Nephron (organoid): Measurements from ENCODE around the gene ITPA.

Experiments
- H3K27ac Mint-ChIP-seq, 3 experiments: 2 replicates each; pipeline ENCODE4 v1.8.0; 2020; ENCODE audit warnings: mixed read lengths in 3 of 3, mild to moderate bottlenecking in 2 of 3, moderate library complexity in 1 of 3
- H3K27me3 Mint-ChIP-seq: 2 replicates; pipeline ENCODE4 v1.8.0; 2021; ENCODE audit warnings: low read depth, mild to moderate bottlenecking, moderate library complexity, mixed read lengths
- H3K36me3 Mint-ChIP-seq: 2 replicates; pipeline ENCODE4 v1.8.0; 2020; ENCODE audit warnings: low read depth, mixed read lengths
- H3K4me1 Mint-ChIP-seq: 2 replicates; pipeline ENCODE4 v1.8.0; 2020; ENCODE audit warnings: mixed read lengths
- H3K4me3 Mint-ChIP-seq, 3 experiments: 2 replicates each; pipeline ENCODE4 v1.8.0; 2020; ENCODE audit warnings: mild to moderate bottlenecking in 3 of 3, mixed read lengths in 3 of 3, moderate library complexity in 2 of 3
- H3K9me3 Mint-ChIP-seq: 2 replicates; pipeline ENCODE4 v1.8.0; 2020; ENCODE audit warnings: mixed read lengths
- TF ChIP-seq, protein P1 (sequence below), 3 experiments: fragments of 200-600 bp; sonication (generic); IDR thresholded peaks; one replicate each; pipeline ENCODE4 v1.5.0; 2021; ENCODE audit warnings: antibody characterized with exemption in 3 of 3; ENCODE audit not compliant: unreplicated experiment in 3 of 3

ITPA gene

DNA sequence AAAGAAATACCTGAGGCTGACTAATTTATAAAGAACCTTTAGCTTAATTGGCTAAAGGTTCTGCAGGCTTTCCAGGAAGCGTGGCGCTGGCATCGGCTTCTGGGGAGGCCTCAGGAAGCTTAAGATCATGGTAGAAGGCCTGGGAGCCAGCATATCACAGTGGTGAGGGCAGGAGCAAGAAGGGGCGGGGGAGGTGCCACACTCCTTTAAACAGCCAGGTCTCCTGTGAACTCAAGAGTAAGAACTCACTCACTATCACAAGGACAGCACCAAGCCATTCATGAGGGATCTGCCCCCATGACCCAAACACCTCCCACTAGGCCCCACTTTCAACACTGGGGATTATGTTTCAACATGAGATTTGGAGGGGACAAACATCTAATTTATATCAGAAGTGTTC lies 64.1 kb downstream of the ITPA start:
- Mint-ChIP-seq H3K27me3 (no peaks in the 10 kb centered on the region), H3K4me1 (no peaks in the 10 kb centered on the region), H3K27ac (no peak overlapping the region), H3K4me3 (no peak overlapping the region), H3K9me3 (no peaks in the 10 kb centered on the region), H3K36me3 (peaks cover 61% of the 10 kb centered on the region)
- TF ChIP-seq, protein P1, sequence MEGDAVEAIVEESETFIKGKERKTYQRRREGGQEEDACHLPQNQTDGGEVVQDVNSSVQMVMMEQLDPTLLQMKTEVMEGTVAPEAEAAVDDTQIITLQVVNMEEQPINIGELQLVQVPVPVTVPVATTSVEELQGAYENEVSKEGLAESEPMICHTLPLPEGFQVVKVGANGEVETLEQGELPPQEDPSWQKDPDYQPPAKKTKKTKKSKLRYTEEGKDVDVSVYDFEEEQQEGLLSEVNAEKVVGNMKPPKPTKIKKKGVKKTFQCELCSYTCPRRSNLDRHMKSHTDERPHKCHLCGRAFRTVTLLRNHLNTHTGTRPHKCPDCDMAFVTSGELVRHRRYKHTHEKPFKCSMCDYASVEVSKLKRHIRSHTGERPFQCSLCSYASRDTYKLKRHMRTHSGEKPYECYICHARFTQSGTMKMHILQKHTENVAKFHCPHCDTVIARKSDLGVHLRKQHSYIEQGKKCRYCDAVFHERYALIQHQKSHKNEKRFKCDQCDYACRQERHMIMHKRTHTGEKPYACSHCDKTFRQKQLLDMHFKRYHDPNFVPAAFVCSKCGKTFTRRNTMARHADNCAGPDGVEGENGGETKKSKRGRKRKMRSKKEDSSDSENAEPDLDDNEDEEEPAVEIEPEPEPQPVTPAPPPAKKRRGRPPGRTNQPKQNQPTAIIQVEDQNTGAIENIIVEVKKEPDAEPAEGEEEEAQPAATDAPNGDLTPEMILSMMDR (IDR thresholded peaks at IDR 0.05; ENCODE audit: unreplicated experiment in 3 of 3), result no peak
